Central memory CD4-positive, alpha-beta T cell (primary cell): ENCODE measurements around the gene ZNF697.

Source experiments
- DNase-seq: peaks from one replicate; pipeline ENCODE4 v3.0.0; 2022

Gene ZNF697

GRCh38 chr1:119662034-119662437, 14.0 kb upstream of the ZNF697 start:
- DNase-seq, result no peak

GRCh38 chr1:119660253-119661083, 12.4 kb upstream of the ZNF697 start:
- no peak for DNase-seq

DNA sequence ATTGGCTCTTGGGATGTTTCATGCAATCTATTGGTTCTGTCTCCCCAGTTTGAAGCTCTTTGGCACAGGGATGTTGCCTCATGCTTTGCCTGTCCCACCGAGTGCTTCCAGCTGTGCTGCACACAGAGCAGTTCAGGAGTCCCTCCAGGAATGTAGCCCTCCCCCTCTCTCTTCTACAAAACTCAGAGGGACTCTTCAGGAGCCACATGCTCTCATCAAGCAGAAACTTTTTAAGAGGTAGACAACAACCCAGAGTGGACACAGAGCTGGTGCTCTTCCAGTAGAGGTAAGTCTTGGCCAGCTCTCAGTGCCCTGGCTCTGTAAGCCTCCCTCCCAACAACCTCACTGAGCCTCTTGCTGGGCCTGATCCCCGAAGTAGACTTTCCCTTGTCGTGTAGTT, 11.6 kb upstream of the ZNF697 start:
- no peak for DNase-seq

DNA sequence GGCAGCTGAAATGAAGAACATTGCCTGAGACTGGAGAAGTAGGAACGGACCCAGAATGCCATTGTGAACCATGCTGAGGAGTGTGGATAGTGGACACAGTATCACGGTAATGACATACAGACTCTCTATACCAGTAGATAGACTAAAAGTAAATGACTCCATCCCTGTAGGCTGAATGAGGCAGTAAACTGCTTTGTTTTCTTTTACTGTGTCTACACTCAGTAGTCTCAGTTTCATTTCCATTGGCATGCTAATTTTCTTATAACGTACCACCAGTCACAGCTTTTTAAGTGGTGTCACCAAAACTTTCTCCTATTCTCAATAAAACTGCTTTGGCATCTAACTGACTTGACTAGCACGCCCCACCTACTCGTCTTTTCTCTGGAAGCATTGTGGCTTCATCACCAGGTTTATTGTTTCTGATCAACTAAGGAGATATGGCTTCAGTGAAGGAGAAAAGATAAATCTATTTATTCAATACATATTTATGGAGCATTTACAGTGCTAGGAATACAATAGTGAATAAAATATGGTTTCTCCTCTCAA, 8.4 kb upstream of the ZNF697 start:
- no peak for DNase-seq

GRCh38 chr1:119655154-119655553, 7.1 kb upstream of the ZNF697 start:
- no peak for DNase-seq

DNA sequence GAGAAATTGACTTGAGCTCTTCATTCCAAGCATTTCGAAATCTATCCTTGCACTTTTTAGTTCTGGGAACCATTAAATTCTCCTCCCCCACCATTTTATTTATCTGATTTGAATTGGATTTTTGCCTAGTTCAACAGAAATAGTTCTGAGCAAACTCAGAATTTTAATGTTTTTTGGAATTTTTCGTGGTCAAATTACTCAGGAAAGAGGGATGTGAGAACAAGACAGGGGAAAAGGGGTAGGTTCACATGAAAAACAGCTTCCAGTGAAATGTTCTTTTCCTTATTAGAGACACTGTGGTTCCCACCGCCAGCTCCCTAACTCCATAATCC, 5.7 kb upstream of the ZNF697 start:
- no peak for DNase-seq

- DNase-seq, result no peak
These were observed 5.2 kb upstream of the ZNF697 start for GRCh38 chr1:119653135-119653838.

DNA sequence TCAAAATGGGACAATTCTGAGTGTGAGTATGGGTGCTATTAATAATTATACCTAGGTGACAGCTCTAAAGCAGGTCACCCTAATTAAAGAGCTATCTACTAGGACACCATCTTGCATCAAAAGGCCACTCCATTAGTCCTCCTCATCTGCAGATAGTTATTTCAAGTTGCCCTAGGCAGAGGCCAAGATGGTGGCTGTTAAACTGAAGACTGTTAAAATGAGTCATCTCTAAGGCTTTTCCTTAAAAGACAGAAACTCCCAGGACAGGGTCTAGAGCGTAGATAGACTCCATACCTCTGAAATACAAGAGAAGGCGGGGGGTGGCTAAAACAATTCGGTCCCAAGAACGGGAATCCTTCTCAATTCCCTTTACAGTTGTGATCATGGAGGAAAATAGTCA, 4.5 kb upstream of the ZNF697 start:
- DNase-seq, result no peak

GRCh38 chr1:119651641-119652040, 3.6 kb upstream of the ZNF697 start:
- no peak for DNase-seq

DNA sequence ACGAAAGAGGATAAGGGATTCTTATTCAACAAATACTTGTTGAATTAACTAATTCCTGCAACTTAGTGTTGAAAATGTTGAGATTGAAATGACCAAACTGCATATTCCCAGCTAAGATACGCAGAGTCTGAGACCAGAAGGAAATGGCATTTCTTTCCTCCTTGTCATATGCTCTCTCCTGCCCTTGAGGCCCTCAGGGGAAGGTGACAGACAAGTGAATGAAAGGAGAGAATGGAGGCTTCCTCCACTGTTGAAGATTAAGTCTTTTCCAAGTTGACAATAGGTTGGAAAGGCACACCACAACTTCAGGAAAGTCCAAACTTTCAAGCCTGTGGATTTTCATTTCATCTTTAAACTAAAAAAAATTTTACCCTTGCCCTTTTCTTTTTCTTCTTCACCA, 3.1 kb upstream of the ZNF697 start:
- DNase-seq, result no peak

- no peak for DNase-seq
These were observed 546 bp upstream of the ZNF697 start for GRCh38 chr1:119648620-119649004.

GRCh38 chr1:119647228-119647733, 785 bp downstream of the ZNF697 start:
- DNase-seq, result no peak

DNA sequence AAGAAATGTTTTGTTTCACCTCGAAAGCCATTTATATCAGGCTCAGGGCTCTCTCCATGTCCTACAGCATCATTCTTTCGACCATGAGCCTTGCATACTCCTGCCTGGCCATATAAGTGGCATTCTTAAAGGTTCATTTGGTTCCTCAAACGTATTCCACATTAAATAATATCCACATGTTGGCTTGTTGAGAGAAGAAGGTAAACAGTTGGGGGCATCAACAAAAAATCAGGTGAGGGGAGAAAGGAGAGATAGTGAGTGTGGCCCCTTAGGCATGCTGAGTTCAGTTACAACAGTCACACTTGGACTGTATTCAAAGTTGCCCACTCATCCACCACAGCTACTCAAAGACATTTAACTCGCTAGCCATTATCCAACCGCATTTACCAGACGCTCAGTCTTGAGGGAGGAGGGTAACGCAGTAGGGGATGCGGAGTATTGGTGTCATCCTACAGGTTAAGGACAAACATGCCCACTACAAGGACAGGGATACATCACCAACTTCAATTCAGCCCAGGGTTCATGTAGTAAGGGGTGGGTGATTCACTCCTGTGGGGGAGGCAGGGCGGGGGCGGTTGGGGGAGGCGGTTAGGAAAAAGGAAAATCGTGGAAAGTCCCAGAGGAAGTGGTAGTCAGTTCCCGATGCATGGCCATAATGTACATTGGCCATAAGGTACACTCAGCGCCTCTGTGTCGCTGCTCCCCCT, 1.4 kb downstream of the ZNF697 start:
- no peak for DNase-seq

DNA sequence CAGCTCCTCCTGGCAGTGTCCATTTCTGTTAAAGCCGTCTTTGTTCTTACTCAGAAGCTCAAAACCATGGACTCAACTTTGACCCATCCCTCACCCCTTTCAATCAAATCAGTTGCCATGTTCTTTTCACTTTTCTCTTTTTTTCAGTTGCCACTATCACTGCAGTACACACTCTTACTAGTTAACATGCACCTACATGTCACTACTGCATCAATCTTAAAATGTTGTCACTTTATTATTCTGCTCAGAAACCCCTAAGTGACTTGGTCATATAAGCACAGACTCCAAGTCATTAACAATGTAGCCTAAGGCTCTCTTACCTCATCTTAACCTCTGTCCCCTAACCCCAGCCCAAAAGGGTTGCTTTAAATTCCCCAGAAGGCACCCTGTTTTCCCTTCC, 9.0 kb downstream of the ZNF697 start:
- DNase-seq, result no peak

DNA sequence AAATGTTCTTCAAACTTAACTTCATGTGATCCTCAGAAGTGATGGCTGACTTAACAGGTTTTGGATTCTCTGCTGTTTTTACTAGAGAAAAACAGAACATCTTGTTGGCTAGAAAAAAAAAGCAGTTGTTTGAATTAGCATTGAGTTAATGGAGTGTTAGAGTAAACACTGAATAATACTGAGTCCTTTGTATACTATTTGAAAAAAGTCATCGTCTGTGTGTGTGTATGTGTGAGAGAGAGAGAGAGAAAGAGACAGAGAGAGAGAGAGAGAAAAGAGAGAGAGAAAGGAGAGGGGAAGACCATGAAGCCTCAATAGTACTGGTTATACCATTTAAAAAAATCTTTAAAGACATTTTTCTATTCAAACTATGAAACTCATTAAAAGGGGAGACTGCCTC, 10.4 kb downstream of the ZNF697 start:
- no peak for DNase-seq

GRCh38 chr1:119636491-119637089, 11.5 kb downstream of the ZNF697 start:
- no peak for DNase-seq

- DNase-seq, result no peak
These were observed 12.2 kb downstream of the ZNF697 start for GRCh38 chr1:119635811-119636390.

- no peak for DNase-seq
These were observed 14.1 kb downstream of the ZNF697 start for GRCh38 chr1:119634016-119634415.

GRCh38 chr1:119633575-119633974, 14.5 kb downstream of the ZNF697 start:
- no peak for DNase-seq

DNA sequence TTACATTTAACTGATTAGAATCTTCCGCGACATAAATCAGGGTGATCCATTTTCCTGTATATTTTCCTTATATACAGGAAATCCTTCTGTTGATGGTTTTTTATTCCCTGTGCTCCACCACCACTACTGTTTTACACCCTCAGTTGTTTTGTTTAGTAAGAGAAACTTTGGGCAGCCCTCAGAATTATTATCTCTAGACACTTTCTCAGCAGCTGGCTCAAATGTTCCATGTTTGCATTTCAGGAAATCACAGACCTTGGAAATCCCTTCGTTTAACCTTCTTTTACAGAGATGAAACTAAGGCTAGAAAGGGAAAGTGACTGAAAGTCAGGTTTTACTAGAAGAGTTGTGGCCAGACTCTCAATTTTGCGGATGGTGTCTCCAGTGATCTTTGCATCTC, 15.2 kb downstream of the ZNF697 start:
- DNase-seq, result no peak

DNA sequence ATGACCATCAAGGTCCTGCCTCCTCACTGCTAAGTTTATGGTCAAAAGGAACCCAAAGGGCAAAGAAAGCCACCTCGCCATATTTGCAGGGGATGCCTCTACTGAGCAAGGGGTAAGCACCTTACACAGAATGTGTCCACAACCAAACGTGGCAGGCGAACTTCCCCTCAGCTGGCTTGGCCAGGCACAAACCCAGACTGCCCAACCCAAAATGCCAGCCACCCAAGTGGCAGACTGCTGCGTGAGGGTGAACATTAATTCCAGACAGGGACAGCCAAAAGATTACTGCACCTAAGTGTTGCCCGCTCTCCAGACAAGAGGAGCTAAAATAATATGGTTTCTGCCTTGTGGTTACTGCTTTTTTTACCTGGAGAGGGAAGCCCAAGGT, 16.0 kb downstream of the ZNF697 start:
- DNase-seq, result no peak

GRCh38 chr1:119631433-119632102, 16.5 kb downstream of the ZNF697 start:
- no peak for DNase-seq
